GM12891 (cell line): ENCODE results near the gene HEBP1.

Experiments
- DNase-seq: peaks from one replicate; pipeline ENCODE4 v3.0.0; 2011; ENCODE audit warnings: low spot score; ENCODE audit not compliant: insufficient read length
- FAIRE-seq: peaks from 2 replicates; lab custom pipeline; 2011; peaks lifted over from hg19 to GRCh38; lab: Jason Lieb, UNC
- PAX5 ChIP-seq: IDR thresholded peaks from 2 replicates; pipeline ENCODE4 v1.6.1; 2011; ENCODE audit warnings: low read length, moderate library complexity, mild to moderate bottlenecking; ENCODE audit not compliant: insufficient read depth, severe bottlenecking
- POLR2A ChIP-seq: IDR thresholded peaks from 2 replicates; pipeline ENCODE4 v1.6.1; 2011; ENCODE audit warnings: low read depth, low read length, control low read depth
- POLR2AphosphoS5 ChIP-seq: IDR thresholded peaks from 2 replicates; pipeline ENCODE4 v1.6.1; 2011; ENCODE audit warnings: low read depth, low read length, control low read depth
- POU2F2 ChIP-seq: IDR thresholded peaks from 2 replicates; pipeline ENCODE4 v1.6.1; 2011; ENCODE audit warnings: low read depth, mild to moderate bottlenecking, control low read depth, low read length, moderate library complexity
- SPI1 ChIP-seq: IDR thresholded peaks from 2 replicates; pipeline ENCODE4 v1.6.1; 2011; ENCODE audit warnings: low read depth, low read length, control low read depth
- TAF1 ChIP-seq: IDR thresholded peaks from 2 replicates; pipeline ENCODE4 v1.6.1; 2011; ENCODE audit warnings: low read depth, low read length, control low read depth

HEBP1 gene

DNA sequence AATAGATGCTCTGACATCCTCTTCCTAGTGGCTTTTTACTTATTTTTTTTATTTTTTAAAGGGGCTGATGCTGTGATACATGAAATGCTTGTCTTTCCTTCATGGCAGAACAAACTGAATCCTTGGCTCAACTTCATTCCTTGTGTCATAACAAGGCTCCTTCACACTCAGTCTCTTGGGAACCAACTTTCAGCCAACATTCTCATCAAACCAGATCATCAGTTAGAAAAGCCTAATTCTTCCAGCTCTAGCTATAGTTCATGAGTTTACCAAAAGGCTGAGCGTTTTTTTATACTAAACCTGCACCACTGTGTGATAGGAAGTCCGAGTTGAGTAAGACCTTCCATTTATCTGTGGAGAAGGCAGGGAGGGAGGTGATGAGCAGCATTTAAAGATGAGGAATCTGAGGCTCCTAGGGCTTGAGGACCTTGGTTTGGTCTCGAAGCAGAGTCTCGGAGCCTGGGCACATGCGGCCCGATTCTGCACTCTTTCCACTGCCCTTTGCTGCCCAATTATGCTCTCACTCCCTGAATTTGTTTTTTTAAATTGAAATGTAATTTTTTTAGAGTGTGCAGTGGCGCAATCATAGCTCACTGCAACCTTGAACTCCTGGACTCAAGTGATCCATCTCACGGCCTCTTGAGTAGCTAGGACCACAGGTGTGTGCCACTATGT lies 56.3 kb downstream of the HEBP1 start:
- no peak for DNase-seq
- no peak for TF ChIP-seq SPI1
- no peak for TF ChIP-seq POLR2A
- no peak for TF ChIP-seq POU2F2
- TF ChIP-seq POLR2AphosphoS5: no peak
- no peak for TF ChIP-seq PAX5
- no peak for FAIRE-seq

DNA sequence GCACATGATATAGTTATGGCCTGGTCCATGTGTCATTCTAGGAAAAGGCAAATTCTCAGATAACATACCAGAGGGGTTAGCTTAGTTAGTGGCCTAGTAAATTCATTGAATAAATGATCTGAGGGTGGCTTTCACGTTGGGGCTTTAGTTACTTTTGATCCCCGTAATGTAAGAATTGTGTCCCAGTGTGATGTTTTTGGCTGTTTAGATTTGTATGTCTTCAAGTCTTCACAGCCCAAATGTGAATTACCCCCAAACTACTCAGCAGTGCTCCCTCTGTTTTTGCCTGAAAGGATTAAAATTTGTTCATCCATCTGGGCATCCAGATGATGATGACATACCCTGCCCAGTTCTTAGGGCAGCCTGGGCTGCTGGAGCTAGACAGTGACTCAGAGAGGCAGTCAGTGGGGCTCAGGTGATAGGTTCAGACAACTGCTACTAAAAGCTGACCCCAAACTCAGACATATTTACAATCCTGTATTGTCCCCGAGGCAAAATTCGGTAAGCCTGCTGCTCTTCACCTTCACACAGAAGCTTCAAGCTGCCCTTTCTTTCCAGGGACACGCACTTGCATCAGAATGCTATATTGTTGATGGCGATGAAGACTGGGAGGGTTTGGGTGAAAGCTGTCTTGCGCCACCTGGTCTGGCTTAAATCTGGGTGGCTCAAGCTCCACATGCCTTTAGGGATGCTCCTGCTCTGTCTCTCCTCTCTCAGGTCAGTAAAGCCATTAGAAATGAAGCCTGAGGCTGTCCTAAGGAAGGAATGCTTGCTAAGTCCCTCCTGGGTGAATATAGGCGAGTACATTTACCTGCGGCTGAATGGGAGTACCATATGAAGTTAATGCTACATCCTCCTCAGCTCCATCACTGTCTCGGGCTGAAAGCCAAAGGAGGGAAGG lies 58.4 kb downstream of the HEBP1 start:
- no peak for TF ChIP-seq POU2F2
- no peak for TF ChIP-seq POLR2A
- no peak for TF ChIP-seq TAF1
- TF ChIP-seq POLR2AphosphoS5: no peak
- TF ChIP-seq PAX5: no peak
- no peak for TF ChIP-seq SPI1
- FAIRE-seq (no peak), DNase-seq (no peak)

GRCh38 chr12:12939888-12940287 lies 60.2 kb downstream of the HEBP1 start:
- FAIRE-seq: no peak
- TF ChIP-seq POLR2A (no peak), POU2F2 (no peak), TAF1 (no peak), POLR2AphosphoS5 (no peak), PAX5 (no peak), SPI1 (no peak)
- DNase-seq: no peak

DNA sequence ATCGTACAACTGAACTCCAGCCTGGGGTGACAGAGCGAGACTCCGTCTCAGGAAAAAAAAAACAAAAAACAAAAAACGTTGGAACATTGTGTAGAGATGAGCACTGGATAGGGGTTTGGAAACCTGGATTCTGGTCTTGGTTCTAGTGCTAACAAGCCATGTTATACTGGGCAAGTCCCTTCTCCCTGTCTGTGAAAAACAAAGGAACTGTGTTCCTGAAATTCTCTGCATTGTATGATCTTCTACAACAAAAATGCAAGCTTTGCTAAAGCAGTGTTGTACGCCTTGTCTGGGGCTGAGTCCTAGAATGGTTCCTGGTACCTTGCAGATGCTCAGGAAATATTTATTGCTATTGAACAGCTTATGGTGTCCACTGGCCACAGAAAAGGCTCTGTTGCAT lies 61.5 kb downstream of the HEBP1 start:
- FAIRE-seq (no peak), DNase-seq (no peak)
- no peak for TF ChIP-seq POLR2A
- no peak for TF ChIP-seq SPI1
- TF ChIP-seq TAF1: no peak
- no peak for TF ChIP-seq POU2F2
- no peak for TF ChIP-seq POLR2AphosphoS5
- no peak for TF ChIP-seq PAX5

- TF ChIP-seq SPI1 (no peak), PAX5 (no peak), TAF1 (no peak), POLR2AphosphoS5 (no peak), POU2F2 (no peak), POLR2A (no peak)
- DNase-seq: no peak
- FAIRE-seq: no peak
Measured at GRCh38 chr12:12936983-12937491, 63.0 kb downstream of the HEBP1 start.

- FAIRE-seq (no peak), DNase-seq (no peak)
- no peak for TF ChIP-seq SPI1
- TF ChIP-seq PAX5: no peak
- no peak for TF ChIP-seq POLR2AphosphoS5
- TF ChIP-seq POU2F2: no peak
- TF ChIP-seq TAF1: no peak
- no peak for TF ChIP-seq POLR2A
Measured at GRCh38 chr12:12934556-12934955, 65.5 kb downstream of the HEBP1 start.

DNA sequence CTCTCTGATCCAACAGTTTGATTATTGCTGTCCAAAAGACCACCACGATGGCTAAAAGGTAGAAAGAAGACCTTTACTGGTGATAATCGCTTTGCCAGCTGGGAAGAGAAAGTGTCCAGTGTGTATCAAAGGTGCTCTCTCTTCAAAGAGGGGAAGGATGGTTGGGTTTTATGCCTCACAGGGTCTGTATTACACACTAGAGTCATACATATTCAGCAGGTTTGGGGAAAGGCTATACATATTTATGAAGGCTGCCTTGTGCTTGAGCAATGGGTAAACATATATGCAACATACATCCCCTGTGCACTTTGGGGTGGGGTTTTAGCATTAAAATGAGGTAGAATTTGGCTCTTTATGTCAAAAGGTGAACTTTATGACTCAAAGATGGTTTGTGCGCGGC lies 66.3 kb downstream of the HEBP1 start:
- FAIRE-seq (no peak), DNase-seq (no peak)
- TF ChIP-seq POU2F2 (no peak), SPI1 (no peak), POLR2AphosphoS5 (no peak), TAF1 (no peak), POLR2A (no peak), PAX5 (no peak)

DNA sequence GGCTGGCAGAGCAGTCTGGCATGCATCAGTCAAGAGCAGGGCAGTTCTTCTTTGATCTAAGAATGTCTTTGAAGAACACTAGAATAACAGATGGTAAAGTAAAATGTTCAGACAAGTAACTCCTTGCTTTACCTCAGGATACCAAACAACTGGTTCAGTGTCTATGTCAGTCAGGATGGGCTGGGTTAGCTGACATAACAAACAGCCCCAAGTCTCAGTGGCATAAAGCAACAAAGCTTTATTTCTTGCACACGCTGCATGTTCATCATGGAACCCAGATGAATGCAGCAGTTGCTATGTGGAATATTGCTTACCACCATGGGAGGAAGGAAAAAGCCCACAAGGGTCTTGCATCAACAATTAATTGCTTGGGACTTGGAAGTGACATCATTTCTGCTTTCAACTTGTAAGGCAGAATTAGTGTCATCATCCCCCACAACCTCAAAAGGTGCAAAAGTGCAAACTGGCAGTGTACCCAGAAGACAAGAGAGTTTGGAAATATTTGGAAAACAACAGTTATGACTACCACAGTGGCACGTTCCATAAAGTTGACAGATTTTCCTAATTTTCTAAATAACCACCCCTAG lies 69.3 kb downstream of the HEBP1 start:
- TF ChIP-seq POLR2A (no peak), POU2F2 (no peak), SPI1 (no peak), POLR2AphosphoS5 (no peak), TAF1 (no peak), PAX5 (no peak)
- FAIRE-seq (no peak), DNase-seq (no peak)

DNA sequence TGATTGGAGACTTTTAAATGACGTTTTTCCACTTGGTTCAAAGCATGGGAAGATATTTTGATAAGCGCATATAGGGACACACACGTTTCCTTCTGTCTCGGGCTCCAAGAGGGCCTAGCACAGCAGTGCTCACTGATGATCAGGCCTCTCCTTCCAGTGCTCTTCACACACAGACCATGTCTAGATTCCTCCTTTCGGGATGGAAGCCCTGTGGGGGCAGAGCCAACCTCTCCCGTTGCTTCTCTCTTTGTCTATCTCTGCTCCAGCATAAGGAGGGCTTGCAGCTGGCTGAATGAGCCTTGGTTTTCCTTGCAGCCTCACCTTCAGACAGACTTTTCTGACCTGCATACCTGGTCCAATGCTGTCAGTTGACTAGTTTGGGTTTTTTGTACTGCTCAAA lies 70.4 kb downstream of the HEBP1 start:
- TF ChIP-seq POLR2A: no peak
- TF ChIP-seq POU2F2: no peak
- TF ChIP-seq TAF1: no peak
- no peak for TF ChIP-seq PAX5
- no peak for DNase-seq
- no peak for FAIRE-seq
